IMR-90 (cell line): ENCODE data around the gene MAML1. TPM values are rescaled to one million over a fixed set of nuclear protein-coding genes. Genes with fewer than 3 reads are reported as not detected.
A peak's percentile ranks its signal among the peaks of the same experiment; 100 is the strongest.

Source experiments
- ATAC-seq: fragments of 200-7000 bp; cut with Tn5 transposase; 2 replicates; pipeline ENCODE4 v1.9.1; 2020; ENCODE audit warnings: low read depth, mild to moderate bottlenecking, moderate library complexity
- BruUV-seq: library from RNA; stranded (reverse); fragments of 400-500 nt; replicated peaks from 2 replicates; lab custom pipeline; 2021; lab: Mats Ljungman, UMichigan
- CTCF ChIA-PET: fragments of 300-600 bp; formaldehyde crosslinking; extraction: SDS; loops from one replicate; lab custom pipeline; 2021; ENCODE audit warnings: antibody characterized with exemption; lab: Yijun Ruan, JAX
- POLR2A ChIA-PET: fragments of 300-600 bp; sonication (Branson Sonifier 250); formaldehyde crosslinking; loops from one replicate; lab custom pipeline; 2022; ENCODE audit warnings: antibody characterized with exemption; ENCODE audit not compliant: unreplicated experiment; lab: Charles Lee
- DNase-seq: peaks from one replicate; pipeline ENCODE4 v3.0.0; 2013
- H2AFZ ChIP-seq: replicated peaks from 2 replicates; pipeline ENCODE3; 2013; ENCODE audit warnings: low read length, mild to moderate bottlenecking; ENCODE audit not compliant: poor library complexity
- H2AK5ac ChIP-seq: 2 replicates; pipeline ENCODE4 v1.6.1; 2013; ENCODE audit warnings: low read depth, low read length, inconsistent platforms
- H2AK9ac ChIP-seq: replicated peaks from 2 replicates; pipeline ENCODE3; 2013; ENCODE audit warnings: mild to moderate bottlenecking, low read depth, low read length, moderate library complexity; ENCODE audit not compliant: poor library complexity
- H2BK120ac ChIP-seq: 2 replicates; pipeline ENCODE4 v1.6.1; 2013; ENCODE audit warnings: low read depth, low read length, inconsistent platforms
- H2BK15ac ChIP-seq: 3 replicates; pipeline ENCODE4 v1.6.1; 2013; ENCODE audit warnings: low read depth, low read length, inconsistent platforms
- H2BK20ac ChIP-seq: 2 replicates; pipeline ENCODE4 v1.6.1; 2013; ENCODE audit warnings: low read depth, mild to moderate bottlenecking, inconsistent platforms, low read length, moderate library complexity
- H2BK5ac ChIP-seq: 2 replicates; pipeline ENCODE4 v1.6.1; 2013; ENCODE audit warnings: mild to moderate bottlenecking, low read depth, low read length, inconsistent platforms; ENCODE audit not compliant: poor library complexity, severe bottlenecking
- H3K14ac ChIP-seq: replicated peaks from 2 replicates; pipeline ENCODE4 v1.6.1; 2013; ENCODE audit warnings: low read depth, low read length, inconsistent platforms
- H3K18ac ChIP-seq: 2 replicates; pipeline ENCODE4 v1.6.1; 2013; ENCODE audit warnings: low read depth, low read length, control low read depth
- H3K23ac ChIP-seq: 2 replicates; pipeline ENCODE4 v1.6.1; 2013; ENCODE audit warnings: low read depth, low read length, inconsistent platforms
- H3K27ac ChIP-seq: 2 replicates; pipeline ENCODE4 v1.5.1; 2013; ENCODE audit warnings: mild to moderate bottlenecking, control low read depth, low read length; ENCODE audit not compliant: insufficient read depth
- H3K27me3 ChIP-seq: 2 replicates; pipeline ENCODE4 v1.6.1; 2013; ENCODE audit warnings: low read length; ENCODE audit not compliant: control insufficient read depth, insufficient read depth
- H3K36me3 ChIP-seq: 2 replicates; pipeline ENCODE4 v1.6.1; 2013; ENCODE audit warnings: low read length, mixed read lengths; ENCODE audit not compliant: control insufficient read depth, insufficient read depth
- H3K4ac ChIP-seq: 2 replicates; pipeline ENCODE4 v1.6.1; 2013; ENCODE audit warnings: low read depth, low read length, inconsistent platforms
- H3K4me1 ChIP-seq: 2 replicates; pipeline ENCODE4 v1.6.1; 2013; ENCODE audit warnings: low read length, mixed read lengths; ENCODE audit not compliant: control insufficient read depth, insufficient read depth
- H3K4me2 ChIP-seq: 2 replicates; pipeline ENCODE4 v1.6.1; 2013; ENCODE audit warnings: low read depth, mild to moderate bottlenecking, control low read depth, low read length, moderate library complexity
- H3K4me3 ChIP-seq: 2 replicates; pipeline ENCODE4 v1.5.1; 2013; ENCODE audit warnings: low read depth, mild to moderate bottlenecking, control low read depth, low read length, moderate library complexity; ENCODE audit not compliant: insufficient read depth
- H3K56ac ChIP-seq: 2 replicates; pipeline ENCODE4 v1.6.1; 2013; ENCODE audit warnings: low read length, inconsistent platforms; ENCODE audit not compliant: insufficient read depth; ENCODE audit errors: extremely low read depth
- H3K79me1 ChIP-seq, 2 experiments: 2 replicates each; pipeline ENCODE4 v1.6.1; 2013; ENCODE audit warnings: low read length in 2 of 2, inconsistent platforms in 1 of 2, low read depth in 1 of 2
- H3K9ac ChIP-seq: 2 replicates; pipeline ENCODE4 v1.6.1; 2013; ENCODE audit warnings: low read depth, low read length, control low read depth
- H3K9me1 ChIP-seq: 2 replicates; pipeline ENCODE4 v1.6.1; 2013; ENCODE audit warnings: low read length, inconsistent platforms; ENCODE audit not compliant: insufficient read depth
- H3K9me3 ChIP-seq: 2 replicates; pipeline ENCODE4 v1.6.1; 2013; ENCODE audit warnings: low read length; ENCODE audit not compliant: control insufficient read depth, insufficient read depth
- H4K20me1 ChIP-seq: 2 replicates; pipeline ENCODE4 v1.6.1; 2013; ENCODE audit warnings: low read length, inconsistent platforms; ENCODE audit not compliant: insufficient read depth
- H4K5ac ChIP-seq: 2 replicates; pipeline ENCODE4 v1.6.1; 2013; ENCODE audit warnings: mild to moderate bottlenecking, low read depth, low read length, control low read depth
- H4K8ac ChIP-seq, 2 experiments: 2 replicates each; pipeline ENCODE4 v1.6.1; 2013; ENCODE audit warnings: low read depth in 2 of 2, low read length in 2 of 2, control low read depth in 1 of 2, inconsistent platforms in 1 of 2
- H4K91ac ChIP-seq: 2 replicates; pipeline ENCODE4 v1.6.1; 2013; ENCODE audit warnings: low read depth, low read length, inconsistent platforms; ENCODE audit not compliant: insufficient read depth
- BHLHE40 ChIP-seq: fragments of 150-350 bp; IDR thresholded peaks from 2 replicates; pipeline ENCODE4 v1.6.1; 2016; ENCODE audit warnings: mild to moderate bottlenecking, low read depth, low read length
- CEBPB ChIP-seq: IDR thresholded peaks from 2 replicates; pipeline ENCODE4 v1.6.1; 2012; ENCODE audit warnings: low read depth, low read length, improper control_type of control experiment
- CHD1 ChIP-seq: IDR thresholded peaks from 2 replicates; pipeline ENCODE4 v1.6.1; 2012; ENCODE audit warnings: low read depth, low read length, improper control_type of control experiment
- CTCF ChIP-seq: conservative IDR thresholded peaks from 2 replicates; pipeline ENCODE4 v1.5.1; 2012; ENCODE audit warnings: mild to moderate bottlenecking, low read depth, low read length, improper control_type of control experiment
- ELK1 ChIP-seq: fragments of 150-350 bp; IDR thresholded peaks from 2 replicates; pipeline ENCODE4 v1.6.1; 2016; ENCODE audit warnings: low read depth, mild to moderate bottlenecking, low read length, moderate library complexity, borderline replicate concordance
- FOS ChIP-seq: fragments of 150-350 bp; IDR thresholded peaks from 2 replicates; pipeline ENCODE4 v1.6.1; 2016; ENCODE audit warnings: low read depth, low read length
- MAFK ChIP-seq: IDR thresholded peaks from 2 replicates; pipeline ENCODE4 v1.6.1; 2012; ENCODE audit warnings: low read depth, low read length, improper control_type of control experiment
- MAZ ChIP-seq: IDR thresholded peaks from 2 replicates; pipeline ENCODE4 v1.6.1; 2012; ENCODE audit warnings: low read depth, mild to moderate bottlenecking, low read length, improper control_type of control experiment, moderate library complexity, borderline replicate concordance
- MXI1 ChIP-seq: IDR thresholded peaks from 2 replicates; pipeline ENCODE4 v1.6.1; 2012; ENCODE audit warnings: low read depth, mild to moderate bottlenecking, low read length, moderate library complexity, borderline replicate concordance
- NFE2L2 ChIP-seq: fragments of 150-350 bp; IDR thresholded peaks from 2 replicates; pipeline ENCODE4 v1.6.1; 2016; ENCODE audit warnings: low read depth, mild to moderate bottlenecking, low read length
- POLR2A ChIP-seq: IDR thresholded peaks from 2 replicates; pipeline ENCODE4 v1.6.1; 2012; ENCODE audit warnings: mild to moderate bottlenecking, low read depth, low read length
- RAD21 ChIP-seq: IDR thresholded peaks from 2 replicates; pipeline ENCODE4 v1.6.1; 2012; ENCODE audit warnings: low read length, improper control_type of control experiment
- RCOR1 ChIP-seq: IDR thresholded peaks from 2 replicates; pipeline ENCODE4 v1.6.1; 2012; ENCODE audit warnings: mild to moderate bottlenecking, low read length, improper control_type of control experiment; ENCODE audit not compliant: insufficient replicate concordance
- RFX5 ChIP-seq: IDR thresholded peaks from 2 replicates; pipeline ENCODE4 v1.8.0; 2012; ENCODE audit warnings: low read depth, mild to moderate bottlenecking, low read length, moderate library complexity
- SMC3 ChIP-seq: fragments of 150-350 bp; IDR thresholded peaks from 2 replicates; pipeline ENCODE4 v1.6.1; 2016; ENCODE audit warnings: low read depth, mild to moderate bottlenecking, antibody characterized with exemption, low read length, moderate library complexity
- WGBS, 2 experiments: methylation state at CpG; one replicate each; pipeline versions ENCODE4 v1.1.5 to v1.1.7; 2013; ENCODE audit warnings: missing lambda C conversion rate in 2 of 2; ENCODE audit not compliant: insufficient read length in 1 of 2; ENCODE audit errors: extremely low coverage in 2 of 2; 5-methylcytosine and 5-hydroxymethylcytosine counted together
- dilution Hi-C: fragments of 300-500 bp; cut with HindIII; formaldehyde crosslinking; loops from one replicate; pipeline ENCODE4 v1.14.3; 2018; ENCODE audit warnings: low sequenced_read_pairs; ENCODE audit not compliant: unreplicated experiment
- in situ Hi-C: fragments of 300-500 bp; cut with MboI; formaldehyde crosslinking; loops from 3 replicates; pipeline ENCODE4 v1.14.3; 2019; ENCODE audit warnings: low sequenced_read_pairs, inconsistent platforms, mixed read lengths
- intact Hi-C: fragments of 100-400 bp; cut with micrococcal nuclease; formaldehyde crosslinking; loops from 2 replicates; pipeline ENCODE4 v1.10.0; 2022
- polyA plus RNA-seq, 3 experiments: library from polyadenylated mRNA; depleted of rRNA; stranded (reverse); fragments of >200 nt; gene quantifications; 2 replicates each; pipeline ENCODE4 v1.2.3, GENCODE V29; 2012; ENCODE audit warnings: low replicate concordance in 1 of 3
- total RNA-seq: library from RNA; depleted of rRNA; stranded (reverse); fragments of >200 nt; gene quantifications from 2 replicates; pipeline ENCODE4 v1.2.3, GENCODE V29; 2012
- TF ChIP-seq, protein P1 (sequence below): fragments of 150-350 bp; IDR thresholded peaks from 2 replicates; pipeline ENCODE4 v1.6.1; 2017; ENCODE audit warnings: mild to moderate bottlenecking, antibody characterized with exemption, low read length, low read depth

MAML1 gene
- total and polyA plus RNA-seq, 2 of the 4 experiments (the other 2 are of a cell fraction): 4.7 to 10.2 TPM

GRCh38 chr5:179794575-179794974, 62.0 kb downstream of the MAML1 start:
- peaks cover 0 to 8% of the 10 kb centered on the region in 2 experiments; a peak in 1 of 4 replicates for H3K79me1 ChIP-seq
- peak overlapping the region; percentile 92 for H2AK9ac ChIP-seq
- no peak overlapping the region for H3K4ac ChIP-seq
- H3K9ac ChIP-seq: no peak overlapping the region
- H3K27me3 ChIP-seq: no peaks in the 10 kb centered on the region
- H3K14ac ChIP-seq: no peak overlapping the region
- BruUV-seq: no TSS peak
- no peak overlapping the region for H3K56ac ChIP-seq
- POLR2A ChIA-PET: no interaction called here
- H2AFZ ChIP-seq: no peak overlapping the region
- H4K8ac ChIP-seq: no peak overlapping the region
- no peak overlapping the region for H2BK5ac ChIP-seq
- no peaks in the 10 kb centered on the region for H3K9me1 ChIP-seq
- H4K91ac ChIP-seq: no peak overlapping the region
- no peak overlapping the region for H4K5ac ChIP-seq
- dilution Hi-C loops (no loop called here), in situ Hi-C loops (no loop called here), intact Hi-C loops (no loop called here)
- peaks cover 9% of the 10 kb centered on the region; the same call in 1 of the 2 replicates for H3K4me1 ChIP-seq
- H4K20me1 ChIP-seq: 0 out of 2 replicates have a peak, but pooled peaks cover 7% of the 10 kb centered on the region
- H3K18ac ChIP-seq: no peak overlapping the region
- H3K4me3 ChIP-seq: no peak overlapping the region
- CTCF ChIA-PET: no interaction called here
- TF ChIP-seq RFX5: no peak
- no peak for TF ChIP-seq FOS
- no peak for TF ChIP-seq NFE2L2
- no peak for TF ChIP-seq MAFK
- TF ChIP-seq RAD21: no peak
- TF ChIP-seq RCOR1: no peak
- TF ChIP-seq MXI1: no peak
- TF ChIP-seq, protein P1, sequence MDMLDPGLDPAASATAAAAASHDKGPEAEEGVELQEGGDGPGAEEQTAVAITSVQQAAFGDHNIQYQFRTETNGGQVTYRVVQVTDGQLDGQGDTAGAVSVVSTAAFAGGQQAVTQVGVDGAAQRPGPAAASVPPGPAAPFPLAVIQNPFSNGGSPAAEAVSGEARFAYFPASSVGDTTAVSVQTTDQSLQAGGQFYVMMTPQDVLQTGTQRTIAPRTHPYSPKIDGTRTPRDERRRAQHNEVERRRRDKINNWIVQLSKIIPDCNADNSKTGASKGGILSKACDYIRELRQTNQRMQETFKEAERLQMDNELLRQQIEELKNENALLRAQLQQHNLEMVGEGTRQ: no peak
- TF ChIP-seq CEBPB: no peak
- no peak for TF ChIP-seq BHLHE40
- no peak for TF ChIP-seq CTCF
- no peak for TF ChIP-seq POLR2A
- no peak for TF ChIP-seq ELK1
- no peak for TF ChIP-seq SMC3
- no peak for TF ChIP-seq MAZ
- TF ChIP-seq CHD1: no peak
- no peak overlapping the region for H3K4me2 ChIP-seq
- DNase-seq (no peak), ATAC-seq (no peak)
- no peak overlapping the region for H3K27ac ChIP-seq
- H2BK15ac ChIP-seq: no peak overlapping the region
- peaks cover 28% of the 10 kb centered on the region for H3K36me3 ChIP-seq
- no peaks in the 10 kb centered on the region for H3K9me3 ChIP-seq
- no peak overlapping the region for H2BK20ac ChIP-seq
- 100% methylated on average over 2 of the region's 3 CpGs; no CpG with 5 or more reads in 1 of the 2 experiments for WGBS, 2 experiments
- H2BK120ac ChIP-seq: no peak overlapping the region
- no peak overlapping the region for H2AK5ac ChIP-seq
- no peak overlapping the region for H3K23ac ChIP-seq
